Measurements from ENCODE around the gene SALL1.

The SALL1 gene

DNA sequence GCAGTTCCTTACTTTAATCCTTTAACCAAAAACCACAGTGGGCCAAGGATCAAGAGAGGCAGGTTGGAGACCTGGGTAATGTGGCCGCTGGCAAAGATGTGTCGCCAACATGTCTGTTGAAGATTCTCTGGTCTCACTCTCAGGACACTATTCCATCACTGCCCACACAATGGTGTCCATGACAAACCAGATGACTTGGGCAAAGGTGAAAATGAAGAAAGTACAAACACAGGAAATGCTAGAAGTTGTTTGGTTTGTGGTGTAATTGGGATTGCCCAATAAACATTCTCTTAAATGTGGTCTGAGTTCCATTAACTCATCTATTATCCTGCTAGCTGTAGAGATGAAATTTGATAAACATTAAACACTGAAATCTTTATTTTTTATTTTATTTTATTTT lies 43.3 kb downstream of the SALL1 start:
- DNase-seq = no peak

DNA sequence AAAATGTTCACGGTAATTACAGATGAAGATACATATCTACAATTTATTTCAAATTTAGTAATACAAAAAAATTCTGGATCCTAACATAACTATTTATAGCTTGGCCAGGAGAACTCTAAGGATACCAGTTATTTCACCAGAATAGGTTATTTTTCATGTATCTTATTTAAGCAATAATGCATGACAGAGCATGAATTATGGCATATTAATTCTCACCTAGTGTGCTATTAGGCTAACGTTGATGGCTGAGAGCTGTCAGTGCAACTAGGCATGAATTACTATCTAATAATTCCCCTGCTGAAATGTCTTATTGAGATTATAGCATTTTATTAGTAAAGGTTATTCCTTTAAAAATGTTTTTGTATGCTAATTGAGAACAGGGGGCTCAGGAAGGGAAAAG lies 44.5 kb downstream of the SALL1 start:
- no peak for DNase-seq

DNA sequence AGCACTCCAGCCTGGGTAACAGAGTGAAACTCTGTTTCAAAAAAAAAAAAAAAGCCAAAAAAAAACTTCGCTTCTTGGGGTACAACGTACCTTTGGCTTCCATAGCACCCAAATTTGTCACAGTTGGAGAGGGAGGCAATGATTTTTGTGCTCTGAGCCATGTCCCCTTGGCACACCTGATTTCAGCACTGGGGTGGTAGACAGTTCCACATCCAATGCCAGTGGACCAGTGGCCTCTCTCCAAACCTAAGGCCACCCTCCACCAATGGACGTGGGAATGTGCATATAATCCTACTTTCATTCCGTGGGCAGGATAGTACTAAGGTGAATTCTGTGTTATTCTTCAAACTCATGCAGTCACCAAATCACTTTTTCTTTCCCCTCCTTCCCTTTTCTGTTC lies 47.5 kb downstream of the SALL1 start:
- DNase-seq = no peak

DNA sequence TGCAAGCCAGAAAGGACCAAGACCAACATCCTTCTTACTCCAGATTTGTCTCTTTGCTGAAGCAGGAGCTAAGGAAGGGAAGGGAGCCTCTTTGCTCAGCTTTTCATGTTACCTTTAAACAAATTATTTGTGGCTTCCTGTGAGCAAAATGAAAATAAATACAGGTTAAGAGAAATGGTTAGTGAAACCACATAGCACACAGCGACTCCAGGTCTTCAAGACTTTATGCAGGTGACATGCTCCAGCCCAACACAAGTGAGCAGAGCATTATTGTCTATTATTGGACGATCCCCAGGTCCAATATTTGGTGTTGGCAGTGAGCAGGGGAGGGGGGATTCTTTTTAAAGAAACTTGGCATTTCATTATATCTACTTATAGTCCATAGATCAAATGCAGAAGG lies 53.3 kb downstream of the SALL1 start:
- no peak for DNase-seq

DNA sequence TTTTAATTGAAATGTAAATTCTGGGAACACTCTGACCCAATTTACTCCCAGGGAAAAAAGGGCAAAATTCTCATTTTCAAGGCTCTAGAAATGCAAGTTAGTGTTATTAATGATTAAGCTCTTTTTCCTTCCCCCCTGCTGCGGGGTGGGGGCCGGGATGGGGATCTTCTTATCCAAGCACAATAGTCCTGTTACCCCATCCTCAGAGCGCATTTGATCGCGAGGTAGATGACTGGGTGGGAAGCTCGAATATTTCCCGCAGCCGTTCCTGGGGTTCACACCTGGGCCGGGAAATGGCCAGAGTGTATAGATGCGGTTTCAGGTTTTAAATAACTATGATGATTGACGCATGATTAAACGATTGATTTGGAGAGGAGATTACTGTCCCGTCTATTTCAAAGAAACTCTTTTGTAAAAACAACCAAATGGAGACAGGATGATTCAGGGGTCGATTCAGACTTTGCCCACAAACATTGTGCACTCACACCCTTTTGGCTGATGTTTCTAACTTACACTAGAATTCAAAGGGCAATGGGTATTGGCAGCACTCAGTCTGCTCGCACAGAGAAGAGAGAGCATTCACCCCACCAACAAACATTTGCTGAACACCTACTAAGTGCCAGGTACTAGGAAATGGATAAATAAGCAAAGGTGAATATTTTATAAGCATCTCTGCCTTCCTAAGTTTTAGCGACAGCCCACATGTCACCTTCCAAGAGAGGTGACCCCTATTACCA lies 55.0 kb downstream of the SALL1 start:
- no peak for DNase-seq

DNA sequence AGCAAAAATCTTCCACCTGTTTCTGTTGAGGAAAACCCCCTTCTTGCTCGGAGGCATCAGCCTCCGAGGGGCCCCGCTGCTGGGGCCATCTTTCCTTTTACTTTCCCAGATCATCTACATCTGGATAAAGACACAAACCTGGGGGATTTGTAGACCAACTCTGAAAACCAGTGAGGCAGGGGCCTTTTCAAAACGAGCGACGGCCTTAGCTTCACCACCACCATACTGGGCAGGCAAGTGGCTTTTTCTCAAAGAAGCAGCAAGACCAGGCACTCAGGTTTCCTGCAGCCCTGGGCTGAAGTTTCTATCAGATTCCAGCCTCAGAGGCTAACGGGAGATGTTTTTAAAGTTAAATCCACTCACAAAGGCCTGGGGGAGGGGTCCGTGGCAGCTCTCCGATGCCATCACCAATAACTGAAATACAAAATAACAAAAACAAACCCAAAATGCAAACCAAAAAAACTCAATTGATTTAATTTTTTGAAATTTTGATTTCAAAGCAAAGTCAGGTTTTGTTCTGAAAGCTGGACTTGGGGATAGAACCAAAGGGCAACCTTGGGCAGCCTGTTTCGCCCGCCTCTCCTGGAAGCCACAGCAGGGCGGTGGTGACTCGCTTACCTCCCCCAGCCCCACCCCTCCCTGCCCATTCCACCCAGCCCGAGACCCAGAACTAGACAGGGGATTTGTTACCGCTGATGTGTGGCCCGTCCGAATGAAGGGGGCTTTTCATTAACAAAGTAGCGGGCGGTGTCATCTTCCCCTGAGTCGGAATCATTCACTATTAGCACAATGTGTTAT lies 55.8 kb downstream of the SALL1 start:
- DNase-seq = no peak

DNA sequence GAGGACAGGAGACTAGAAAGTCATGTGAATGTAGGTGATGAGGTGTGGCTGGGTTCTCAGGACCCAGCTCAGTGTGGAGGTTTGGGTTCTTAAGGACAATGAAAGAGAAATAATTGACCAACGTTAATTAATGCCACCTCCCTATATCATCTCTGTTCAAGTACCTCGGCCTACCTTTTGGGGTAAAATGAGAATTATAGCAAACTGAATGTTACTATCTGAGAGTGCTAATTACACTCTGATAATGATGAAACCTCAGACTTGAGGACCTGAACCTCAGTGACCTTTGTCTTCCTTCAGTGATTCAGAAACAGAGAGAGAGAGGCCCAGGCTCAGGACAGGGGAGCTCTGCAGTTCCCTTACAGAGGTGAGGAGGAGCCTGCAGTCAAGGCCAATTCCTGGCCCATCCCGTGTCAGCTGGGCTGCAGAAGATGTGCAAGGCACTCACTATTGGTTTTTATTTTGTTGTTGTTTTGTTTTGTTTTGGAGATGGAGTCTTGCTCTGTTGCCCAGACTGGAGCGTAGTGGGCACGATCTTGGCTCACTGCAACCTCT lies 57.3 kb downstream of the SALL1 start:
- no peak for DNase-seq

Data from cortex of kidney (tissue), 1 donor.